Neural crest cell (in vitro differentiated cells): ENCODE results near the gene MBD5. TPM values are rescaled to one million over a fixed set of nuclear protein-coding genes. Genes with fewer than 3 reads are reported as not detected.

Experiments
- DNase-seq: peaks from one replicate; pipeline ENCODE4 v3.0.0; 2021; ENCODE audit warnings: low read depth, mixed read lengths, low spot score
- H3K27ac Mint-ChIP-seq: one replicate; pipeline ENCODE4 v1.8.0; 2021; ENCODE audit warnings: mild to moderate bottlenecking, mixed read lengths; ENCODE audit not compliant: unreplicated experiment
- H3K27me3 Mint-ChIP-seq: 2 replicates; pipeline ENCODE4 v1.8.0; 2021; ENCODE audit warnings: low read depth, mild to moderate bottlenecking, mixed read lengths
- H3K36me3 Mint-ChIP-seq: 2 replicates; pipeline ENCODE4 v1.8.0; 2021; ENCODE audit warnings: low read depth, mild to moderate bottlenecking, mixed read lengths
- H3K4me1 Mint-ChIP-seq: 2 replicates; pipeline ENCODE4 v1.8.0; 2021; ENCODE audit warnings: mixed read lengths
- H3K4me3 Mint-ChIP-seq: one replicate; pipeline ENCODE4 v1.8.0; 2021; ENCODE audit warnings: mild to moderate bottlenecking, mixed read lengths
- H3K9me3 Mint-ChIP-seq: 2 replicates; pipeline ENCODE4 v1.8.0; 2021; ENCODE audit warnings: mixed read lengths
- total RNA-seq: library from RNA; stranded (reverse); gene quantifications from 2 replicates; pipeline ENCODE4 v1.2.1, GENCODE V29; 2021
- TF ChIP-seq, protein P1 (sequence below): fragments of 200-600 bp; sonication (generic); conservative IDR thresholded peaks from 2 replicates; pipeline ENCODE4 v1.5.0; 2021; ENCODE audit warnings: antibody characterized with exemption, mild to moderate bottlenecking

The MBD5 gene
- total RNA-seq, 1 donor from 2014 or later = 51.1 TPM

DNA sequence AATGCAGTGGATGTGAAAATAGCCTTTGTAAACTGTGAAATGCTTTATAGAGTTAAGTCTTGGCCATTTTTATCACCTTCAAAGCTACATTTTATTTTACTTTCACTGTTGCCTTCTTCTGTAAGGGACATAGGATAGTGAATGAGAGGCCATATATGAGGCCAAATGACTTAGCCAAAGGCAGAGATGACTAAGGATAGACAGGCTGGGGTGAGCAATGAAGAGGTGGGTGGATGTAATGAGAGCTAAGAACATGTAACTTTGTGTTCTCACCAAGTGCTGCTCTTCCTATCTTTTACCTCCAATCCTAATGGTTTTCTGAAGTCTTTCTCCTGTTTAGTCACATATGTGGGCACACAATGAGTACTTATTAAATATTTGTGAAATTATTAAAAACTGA is 101.9 kb downstream of the MBD5 start:
- H3K9me3 Mint-ChIP-seq = peaks cover 10% of the 10 kb centered on the region
- peaks cover 12% of the 10 kb centered on the region for H3K36me3 Mint-ChIP-seq
- no peaks in the 10 kb centered on the region for H3K4me1 Mint-ChIP-seq
- no peak overlapping the region for H3K27ac Mint-ChIP-seq
- no peaks in the 10 kb centered on the region for H3K27me3 Mint-ChIP-seq
- TF ChIP-seq, protein P1, sequence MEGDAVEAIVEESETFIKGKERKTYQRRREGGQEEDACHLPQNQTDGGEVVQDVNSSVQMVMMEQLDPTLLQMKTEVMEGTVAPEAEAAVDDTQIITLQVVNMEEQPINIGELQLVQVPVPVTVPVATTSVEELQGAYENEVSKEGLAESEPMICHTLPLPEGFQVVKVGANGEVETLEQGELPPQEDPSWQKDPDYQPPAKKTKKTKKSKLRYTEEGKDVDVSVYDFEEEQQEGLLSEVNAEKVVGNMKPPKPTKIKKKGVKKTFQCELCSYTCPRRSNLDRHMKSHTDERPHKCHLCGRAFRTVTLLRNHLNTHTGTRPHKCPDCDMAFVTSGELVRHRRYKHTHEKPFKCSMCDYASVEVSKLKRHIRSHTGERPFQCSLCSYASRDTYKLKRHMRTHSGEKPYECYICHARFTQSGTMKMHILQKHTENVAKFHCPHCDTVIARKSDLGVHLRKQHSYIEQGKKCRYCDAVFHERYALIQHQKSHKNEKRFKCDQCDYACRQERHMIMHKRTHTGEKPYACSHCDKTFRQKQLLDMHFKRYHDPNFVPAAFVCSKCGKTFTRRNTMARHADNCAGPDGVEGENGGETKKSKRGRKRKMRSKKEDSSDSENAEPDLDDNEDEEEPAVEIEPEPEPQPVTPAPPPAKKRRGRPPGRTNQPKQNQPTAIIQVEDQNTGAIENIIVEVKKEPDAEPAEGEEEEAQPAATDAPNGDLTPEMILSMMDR = no peak
- no peak for DNase-seq
- H3K4me3 Mint-ChIP-seq = no peak overlapping the region

DNA sequence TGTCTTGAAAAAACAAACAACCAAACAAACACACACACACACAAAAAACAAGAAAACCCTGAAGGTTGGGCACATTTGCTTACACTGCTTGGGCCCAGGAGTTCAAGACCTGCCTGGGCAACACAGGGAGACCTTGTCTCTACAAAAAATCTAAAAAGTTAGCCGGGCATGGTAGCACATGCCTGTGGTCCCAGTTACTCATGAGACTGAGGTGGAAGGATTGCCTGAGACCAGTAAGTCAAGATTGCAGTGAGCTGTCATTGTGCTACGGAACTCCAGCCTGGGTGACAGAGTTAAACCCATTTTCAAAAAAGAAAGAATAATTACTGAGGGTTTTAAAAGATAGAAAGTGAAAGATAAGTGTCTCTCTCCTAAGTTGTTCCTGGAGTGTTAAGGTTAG is 103.4 kb downstream of the MBD5 start:
- Mint-ChIP-seq H3K27ac (no peak overlapping the region), H3K27me3 (no peaks in the 10 kb centered on the region), H3K4me3 (no peak overlapping the region), H3K36me3 (peaks cover 10% of the 10 kb centered on the region), H3K9me3 (peaks cover 6% of the 10 kb centered on the region), H3K4me1 (no peaks in the 10 kb centered on the region)
- TF ChIP-seq, protein P1 = no peak
- no peak for DNase-seq

DNA sequence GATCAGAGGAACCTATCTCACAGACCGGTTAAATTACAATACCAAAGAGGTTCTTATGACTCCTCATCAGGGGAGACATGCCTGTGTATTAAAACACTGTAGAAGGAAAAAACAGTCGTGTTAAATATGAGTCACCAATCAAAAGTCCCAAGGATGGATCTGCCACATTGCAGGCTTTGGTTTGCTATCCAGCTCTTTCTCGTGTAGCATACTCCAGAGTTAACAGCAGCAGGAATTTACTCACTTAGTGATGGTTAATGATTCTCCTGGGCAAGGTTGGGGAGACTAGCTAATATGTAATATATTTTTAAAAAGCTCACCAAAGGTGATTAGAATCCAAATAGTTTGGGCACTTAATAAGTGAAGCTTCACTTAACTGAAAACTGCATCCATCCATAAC is 109.7 kb downstream of the MBD5 start:
- Mint-ChIP-seq H3K36me3 (peaks cover 5% of the 10 kb centered on the region), H3K4me1 (peaks cover 4% of the 10 kb centered on the region), H3K27ac (no peak overlapping the region), H3K9me3 (no peaks in the 10 kb centered on the region), H3K4me3 (no peak overlapping the region), H3K27me3 (no peaks in the 10 kb centered on the region)
- TF ChIP-seq, protein P1 = no peak
- DNase-seq = no peak

DNA sequence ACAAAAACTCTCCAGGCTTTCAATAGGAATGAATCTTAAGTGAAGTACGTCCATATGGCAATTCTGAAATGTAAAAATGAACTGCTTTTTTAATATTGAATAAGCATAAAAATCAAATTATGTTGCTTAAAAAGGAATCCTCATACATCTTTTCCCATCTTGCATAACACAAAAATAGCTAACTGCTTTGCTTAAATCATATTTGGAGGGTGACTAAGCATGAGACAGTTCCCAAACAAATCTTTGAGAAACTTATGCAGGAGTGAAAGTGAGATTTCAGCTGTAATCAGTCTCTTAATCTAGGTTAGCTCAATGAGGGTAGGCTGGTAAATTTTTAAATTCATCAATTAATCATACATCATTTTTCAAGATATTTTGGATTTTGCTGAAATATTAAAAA is 111.5 kb downstream of the MBD5 start:
- Mint-ChIP-seq H3K9me3 (no peaks in the 10 kb centered on the region), H3K27ac (no peak overlapping the region), H3K4me3 (no peak overlapping the region), H3K36me3 (peaks cover 1% of the 10 kb centered on the region), H3K4me1 (peaks cover 5% of the 10 kb centered on the region), H3K27me3 (no peaks in the 10 kb centered on the region)
- TF ChIP-seq, protein P1 = no peak
- no peak for DNase-seq

DNA sequence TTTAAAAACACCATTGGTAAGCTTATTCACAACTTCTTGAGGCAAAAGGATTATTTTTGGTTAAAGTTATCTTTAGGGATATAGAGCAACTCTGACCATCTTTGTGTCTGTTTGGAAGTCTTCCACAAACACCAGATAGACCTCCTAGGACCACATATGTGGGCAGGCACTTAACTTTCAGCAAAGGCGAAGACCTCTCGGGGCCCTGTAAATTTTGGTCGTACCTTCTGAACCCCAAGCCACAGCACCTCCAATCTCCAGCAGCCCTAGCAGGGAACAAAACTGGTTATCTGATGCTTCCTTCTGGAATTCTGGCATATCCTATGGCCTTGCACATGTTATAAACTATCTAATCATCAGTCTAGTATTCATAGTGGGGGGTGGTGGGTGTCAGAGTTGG is 114.8 kb downstream of the MBD5 start:
- H3K4me1 Mint-ChIP-seq = peaks cover 12% of the 10 kb centered on the region
- TF ChIP-seq, protein P1 = no peak
- no peak overlapping the region for H3K27ac Mint-ChIP-seq
- peaks cover 4% of the 10 kb centered on the region for H3K36me3 Mint-ChIP-seq
- no peaks in the 10 kb centered on the region for H3K9me3 Mint-ChIP-seq
- H3K27me3 Mint-ChIP-seq = no peaks in the 10 kb centered on the region
- no peak overlapping the region for H3K4me3 Mint-ChIP-seq
- no peak for DNase-seq

DNA sequence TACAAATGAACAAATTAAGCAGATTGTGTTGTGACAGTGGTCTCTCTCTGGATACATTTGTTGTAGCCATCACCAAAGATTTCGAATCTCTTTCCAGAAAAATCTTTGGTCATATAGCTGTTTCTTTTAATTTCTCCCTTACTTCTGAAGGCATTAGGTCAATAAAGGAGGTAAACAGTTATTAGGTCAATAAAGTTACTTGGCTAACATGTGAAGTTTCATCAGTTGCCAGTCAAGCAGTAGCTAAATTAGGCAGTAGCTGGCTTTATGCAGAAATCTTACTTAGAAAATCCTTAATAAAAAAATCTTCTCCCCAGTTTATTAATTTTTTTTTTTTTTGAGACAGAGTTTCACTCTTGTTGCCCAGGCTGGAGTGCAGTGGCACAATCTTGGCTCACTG is 115.5 kb downstream of the MBD5 start:
- Mint-ChIP-seq H3K36me3 (peaks cover 4% of the 10 kb centered on the region), H3K9me3 (no peaks in the 10 kb centered on the region), H3K27ac (no peak overlapping the region), H3K27me3 (no peaks in the 10 kb centered on the region), H3K4me3 (no peak overlapping the region), H3K4me1 (peaks cover 12% of the 10 kb centered on the region)
- no peak for DNase-seq
- TF ChIP-seq, protein P1 = no peak
